Stomach (tissue), 9 donors: ENCODE measurements around the gene PKP4. TPM values are rescaled to one million over a fixed set of nuclear protein-coding genes. Genes with fewer than 3 reads are reported as not detected.

ENCODE experiments used
- DNase-seq, 2 donors: peaks; one replicate each; pipeline versions ENCODE4 v3.0.0 to v3.0.0-alpha.2; 2013 to 2019
- H3K27ac ChIP-seq, 5 donors: fragments of 200-600 bp in 4 of 5; sonication (generic) in 4 of 5; one replicate each; pipeline ENCODE4 v1.5.1; 2013 to 2019; ENCODE audit warnings: mild to moderate bottlenecking in 1 of 5, moderate library complexity in 1 of 5
- H3K27me3 ChIP-seq, 3 donors: fragments of 200-600 bp; sonication (generic); one replicate each; pipeline ENCODE4 v1.5.1; 2017 to 2019; ENCODE audit warnings: mixed run types in 1 of 3
- H3K36me3 ChIP-seq, 4 donors: fragments of 200-600 bp; sonication (generic); 1 replicate in 3 of 4; 2 replicates in 1 of 4; pipeline ENCODE4 v1.5.1; 2016 to 2019
- H3K4me1 ChIP-seq, 4 donors: fragments of 200-600 bp; sonication (generic); one replicate each; pipeline ENCODE4 v1.5.1; 2016 to 2019
- H3K4me3 ChIP-seq, 4 donors: fragments of 200-600 bp; sonication (generic) in 3 of 4; one replicate each; pipeline ENCODE4 v1.5.1; 2016 to 2019; ENCODE audit warnings: mild to moderate bottlenecking in 1 of 4
- H3K9me3 ChIP-seq, 4 donors: fragments of 200-600 bp; sonication (generic); one replicate each; pipeline ENCODE4 v1.5.1; 2016 to 2019
- EP300 ChIP-seq: sonication (generic); formaldehyde crosslinking; IDR thresholded peaks from one replicate; pipeline ENCODE4 v1.6.1; 2017; ENCODE audit warnings: antibody characterized with exemption
- POLR2A ChIP-seq, 4 donors: fragments of 450-650 bp; IDR thresholded peaks; one replicate each; pipeline ENCODE4 v1.6.1; 2016; ENCODE audit warnings: antibody characterized with exemption in 4 of 4, control low read depth in 2 of 4, mild to moderate bottlenecking in 1 of 4, moderate library complexity in 1 of 4
- POLR2AphosphoS5 ChIP-seq, 3 donors: sonication (generic); formaldehyde crosslinking; IDR thresholded peaks; one replicate each; pipeline ENCODE4 v1.6.1; 2016; ENCODE audit warnings: antibody characterized with exemption in 3 of 3
- WGBS, 5 donors: extraction: QIAGEN DNeasy Blood & Tissue Kit in 3 of 5; methylation state at CpG; one replicate each; pipeline versions ENCODE4 v1.1.5 to v1.1.7; 2013 to 2018; 5-methylcytosine and 5-hydroxymethylcytosine counted together
- intact Hi-C: fragments of 100-400 bp; cut with DNase I; formaldehyde crosslinking; loops from one replicate; pipeline ENCODE4 v1.15.1; 2023; ENCODE audit warnings: low total_unique reads
- polyA plus RNA-seq, 3 donors: library from polyadenylated mRNA; stranded (reverse); fragments of 200-250 nt; gene quantifications; one replicate each; pipeline ENCODE4 v1.2.3, GENCODE V29; 2013
- total RNA-seq, 5 donors: library from RNA; depleted of rRNA; stranded (reverse); fragments of >200 nt; gene quantifications; one replicate each; pipeline versions ENCODE4 v1.1.0 to v1.2.3, GENCODE V29; 2014 to 2016
- TF ChIP-seq, protein P1 (sequence below), 7 experiments: fragments of 450-650 bp in 4 of 7; fragments of 200-600 bp in 3 of 7; sonication (generic) in 3 of 7; IDR thresholded peaks; one replicate each; pipeline ENCODE4 v1.5.1; 2016 to 2019; ENCODE audit warnings: antibody characterized with exemption in 7 of 7, control low read depth in 2 of 7, mild to moderate bottlenecking in 1 of 7
- donor health status: healthy with polysubstance abuse.
- donor health status: Bipolar disorder and iron deficiency.
- donor health status: healthy.

PKP4 gene
- total and polyA plus RNA-seq, 8 donors, result 20.5 to 223 (median 75.8) TPM

DNA sequence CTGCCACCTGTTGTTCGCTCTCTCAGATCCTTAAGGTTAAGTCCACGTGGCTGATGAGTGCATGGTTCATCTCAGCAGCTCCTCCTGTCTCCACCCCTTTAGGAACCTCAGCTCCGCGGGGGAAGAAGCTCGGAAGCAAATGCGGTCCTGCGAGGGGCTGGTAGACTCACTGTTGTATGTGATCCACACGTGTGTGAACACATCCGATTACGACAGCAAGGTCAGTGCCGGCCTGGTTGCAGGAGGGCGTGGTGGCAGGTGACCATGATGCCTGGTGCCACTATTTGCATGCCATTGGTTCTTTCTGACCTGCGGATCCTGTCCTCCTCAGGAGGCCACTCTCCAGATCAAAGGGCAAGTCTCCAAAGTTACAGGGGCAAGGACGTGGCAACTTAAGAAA, 204.5 kb downstream of the PKP4 start:
- no peaks in the 10 kb centered on the region for H3K4me1 ChIP-seq
- H3K27ac ChIP-seq, result no peak overlapping the region
- intact Hi-C loops, result no loop called here
- TF ChIP-seq POLR2A (IDR thresholded peaks at IDR 0.05) (no peak), EP300 (no peak), POLR2AphosphoS5 (IDR thresholded peaks at IDR 0.05) (no peak)
- TF ChIP-seq, protein P1, sequence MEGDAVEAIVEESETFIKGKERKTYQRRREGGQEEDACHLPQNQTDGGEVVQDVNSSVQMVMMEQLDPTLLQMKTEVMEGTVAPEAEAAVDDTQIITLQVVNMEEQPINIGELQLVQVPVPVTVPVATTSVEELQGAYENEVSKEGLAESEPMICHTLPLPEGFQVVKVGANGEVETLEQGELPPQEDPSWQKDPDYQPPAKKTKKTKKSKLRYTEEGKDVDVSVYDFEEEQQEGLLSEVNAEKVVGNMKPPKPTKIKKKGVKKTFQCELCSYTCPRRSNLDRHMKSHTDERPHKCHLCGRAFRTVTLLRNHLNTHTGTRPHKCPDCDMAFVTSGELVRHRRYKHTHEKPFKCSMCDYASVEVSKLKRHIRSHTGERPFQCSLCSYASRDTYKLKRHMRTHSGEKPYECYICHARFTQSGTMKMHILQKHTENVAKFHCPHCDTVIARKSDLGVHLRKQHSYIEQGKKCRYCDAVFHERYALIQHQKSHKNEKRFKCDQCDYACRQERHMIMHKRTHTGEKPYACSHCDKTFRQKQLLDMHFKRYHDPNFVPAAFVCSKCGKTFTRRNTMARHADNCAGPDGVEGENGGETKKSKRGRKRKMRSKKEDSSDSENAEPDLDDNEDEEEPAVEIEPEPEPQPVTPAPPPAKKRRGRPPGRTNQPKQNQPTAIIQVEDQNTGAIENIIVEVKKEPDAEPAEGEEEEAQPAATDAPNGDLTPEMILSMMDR (IDR thresholded peaks at IDR 0.05), result no peak
- H3K27me3 ChIP-seq, result no peaks in the 10 kb centered on the region
- DNase-seq, result no peak
- WGBS, 5 donors, result 94 to 97% (median 95%) methylated on average over 14 of the region's 14 CpGs
- H3K9me3 ChIP-seq, result no peaks in the 10 kb centered on the region
- H3K4me3 ChIP-seq, result no peak overlapping the region
- peaks cover 3 to 72% (median 59%) of the 10 kb centered on the region in 4 donors for H3K36me3 ChIP-seq

DNA sequence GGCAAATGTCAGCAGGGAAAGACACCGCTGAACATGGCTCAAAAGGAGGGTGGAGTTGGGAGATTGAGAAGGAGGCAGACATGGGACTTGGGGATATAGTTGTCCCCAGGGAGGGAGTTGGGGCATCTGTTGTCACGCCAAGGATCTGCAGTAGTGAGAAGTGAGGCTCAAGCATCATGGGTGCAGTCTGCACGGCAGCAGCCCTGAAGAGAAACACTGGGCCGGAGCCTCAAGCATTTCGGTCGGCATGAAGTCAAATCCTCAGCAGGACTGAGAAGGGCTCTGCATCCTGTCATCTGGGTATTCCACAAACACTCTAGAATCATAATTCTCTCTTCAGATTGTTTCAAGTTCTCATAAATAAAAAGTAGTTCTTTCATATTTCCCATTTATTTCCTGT, 205.7 kb downstream of the PKP4 start:
- Histone ChIP-seq H3K4me3 (no peak overlapping the region), H3K27me3 (no peaks in the 10 kb centered on the region), H3K4me1 (no peaks in the 10 kb centered on the region), H3K36me3 (peaks cover 3 to 80% (median 68%) of the 10 kb centered on the region in 4 donors), H3K9me3 (no peaks in the 10 kb centered on the region), H3K27ac (no peak overlapping the region)
- no peak for TF ChIP-seq POLR2AphosphoS5 (IDR thresholded peaks at IDR 0.05)
- TF ChIP-seq POLR2A (IDR thresholded peaks at IDR 0.05), result no peak
- TF ChIP-seq, protein P1 (IDR thresholded peaks at IDR 0.05), result no peak
- TF ChIP-seq EP300, result no peak
- WGBS, 5 donors, result 80 to 94% (median 92%) methylated on average over 6 of the region's 6 CpGs
- DNase-seq, result no peak
- intact Hi-C loops, result no loop called here

DNA sequence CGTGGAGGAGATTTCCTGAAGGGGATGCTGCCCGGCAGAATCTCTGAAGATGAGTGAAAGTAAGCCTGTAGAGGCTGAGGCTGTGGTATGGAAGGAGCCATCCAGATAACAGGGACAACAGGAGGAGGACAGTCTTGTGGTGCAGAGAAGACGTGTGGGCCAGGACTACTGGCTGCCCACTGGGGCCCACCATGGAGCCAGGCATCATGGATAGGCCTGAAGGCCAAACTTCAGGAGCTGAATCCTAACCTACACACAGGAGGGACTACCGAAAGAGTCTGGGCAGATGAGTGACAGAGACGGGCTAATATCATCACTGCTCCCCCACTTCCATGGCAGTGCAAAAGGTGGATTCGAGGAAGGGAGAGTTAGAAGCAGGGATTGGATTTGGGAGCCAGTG, 207.0 kb downstream of the PKP4 start:
- Histone ChIP-seq H3K4me3 (no peak overlapping the region), H3K27me3 (no peaks in the 10 kb centered on the region), H3K27ac (no peak overlapping the region), H3K9me3 (no peaks in the 10 kb centered on the region), H3K36me3 (peaks cover 3 to 89% (median 73%) of the 10 kb centered on the region in 4 donors), H3K4me1 (no peaks in the 10 kb centered on the region)
- TF ChIP-seq POLR2A (IDR thresholded peaks at IDR 0.05) (no peak), POLR2AphosphoS5 (IDR thresholded peaks at IDR 0.05) (no peak), EP300 (no peak)
- TF ChIP-seq, protein P1 (IDR thresholded peaks at IDR 0.05), result no peak
- intact Hi-C loops, result no loop called here
- DNase-seq, result no peak
- WGBS, 5 donors, result 93 to 96% (median 94%) methylated on average over 6 of the region's 6 CpGs

DNA sequence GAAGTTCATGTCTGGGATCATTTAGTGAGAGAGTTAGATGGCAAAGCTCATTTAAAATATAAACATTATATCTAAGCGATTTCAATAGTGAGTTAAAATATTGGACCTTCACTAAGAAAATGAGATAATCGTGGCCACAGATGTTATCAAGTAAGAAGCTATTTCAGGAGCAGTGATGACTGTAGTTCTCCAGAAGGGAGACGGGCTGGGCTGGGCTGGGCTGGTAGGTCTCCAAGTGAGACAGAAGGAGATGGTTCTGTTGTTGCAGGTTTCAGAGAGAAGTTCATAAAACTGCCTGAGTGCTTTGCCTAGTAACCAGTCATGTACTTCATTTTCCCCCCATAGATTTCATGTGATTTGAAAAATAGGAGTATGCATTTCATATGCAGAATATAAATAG, 208.2 kb downstream of the PKP4 start:
- no peak for DNase-seq
- Histone ChIP-seq H3K4me1 (no peaks in the 10 kb centered on the region), H3K36me3 (peaks cover 8 to 87% (median 76%) of the 10 kb centered on the region in 4 donors), H3K9me3 (no peaks in the 10 kb centered on the region), H3K27me3 (no peaks in the 10 kb centered on the region), H3K4me3 (no peak overlapping the region), H3K27ac (peak overlapping the region in 1 of 5 donors; percentile 12)
- 53 to 67% (median 63%) methylated on average over 3 of the region's 3 CpGs for WGBS, 5 donors
- TF ChIP-seq POLR2A (IDR thresholded peaks at IDR 0.05), result no peak
- no peak for TF ChIP-seq POLR2AphosphoS5 (IDR thresholded peaks at IDR 0.05)
- no peak for TF ChIP-seq EP300
- TF ChIP-seq, protein P1 (IDR thresholded peaks at IDR 0.05), result no peak
- intact Hi-C loops, result no loop called here
